ENCODE measurements around the gene PRSS12.
"Not testable (repeated sequence)": the region's sequence is repeated elsewhere in the genome, so short reads cannot be mapped to it uniquely, and the experiment has no call there.

Gene PRSS12

DNA sequence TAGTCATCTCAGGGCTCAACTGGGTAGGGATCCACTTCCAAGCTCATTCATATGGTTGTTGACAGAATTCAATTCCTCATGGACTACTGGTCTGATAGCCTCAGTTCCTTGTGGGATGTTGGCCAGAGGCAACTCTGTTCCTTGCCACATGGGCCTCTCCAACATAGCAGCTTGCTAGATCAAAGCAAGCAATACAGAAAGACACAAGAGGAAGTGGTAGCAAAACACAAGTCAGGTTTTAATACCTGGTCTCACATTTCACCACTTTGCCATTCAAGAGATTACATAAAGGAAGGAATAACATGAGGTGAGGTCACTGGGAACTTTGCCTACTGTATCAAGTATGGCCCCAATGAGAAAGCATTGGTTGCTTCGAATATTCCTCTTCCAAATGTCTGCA is 79.2 kb downstream of the PRSS12 start:
- no peak for DNase-seq

- no peak for DNase-seq
Measured at GRCh38 chr4:118271788-118272187, 81.0 kb downstream of the PRSS12 start.

- no peak for DNase-seq
Measured at GRCh38 chr4:118270492-118270891, 82.3 kb downstream of the PRSS12 start.

- DNase-seq = no peak
Measured at GRCh38 chr4:118268780-118269179, 84.0 kb downstream of the PRSS12 start.

GRCh38 chr4:118266145-118266496 is 86.7 kb downstream of the PRSS12 start:
- not testable (repeated sequence) for DNase-seq

GRCh38 chr4:118265312-118266144 is 87.3 kb downstream of the PRSS12 start:
- DNase-seq = no peak

DNA sequence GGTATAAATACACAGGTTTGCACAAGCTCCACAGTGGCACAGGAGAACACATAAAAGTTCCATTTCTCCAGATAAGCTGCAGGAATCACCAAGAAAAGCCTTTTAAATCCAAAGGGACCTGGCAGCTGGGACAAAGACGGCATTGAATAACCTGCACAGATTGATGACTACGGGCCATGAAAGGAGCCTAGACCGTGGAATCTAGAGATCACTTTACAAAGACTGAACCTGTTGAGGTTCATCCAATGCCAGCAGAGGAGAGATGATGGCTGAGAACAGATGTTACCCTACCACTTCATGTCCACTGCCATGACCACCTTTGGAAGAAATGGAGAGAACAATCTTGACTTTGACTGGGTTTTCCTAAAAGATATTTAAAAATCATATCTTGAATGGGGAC is 88.7 kb downstream of the PRSS12 start:
- DNase-seq = no peak

GRCh38 chr4:118260309-118260708 is 92.5 kb downstream of the PRSS12 start:
- DNase-seq = no peak

GRCh38 chr4:118259111-118259510 is 93.7 kb downstream of the PRSS12 start:
- no peak for DNase-seq

DNA sequence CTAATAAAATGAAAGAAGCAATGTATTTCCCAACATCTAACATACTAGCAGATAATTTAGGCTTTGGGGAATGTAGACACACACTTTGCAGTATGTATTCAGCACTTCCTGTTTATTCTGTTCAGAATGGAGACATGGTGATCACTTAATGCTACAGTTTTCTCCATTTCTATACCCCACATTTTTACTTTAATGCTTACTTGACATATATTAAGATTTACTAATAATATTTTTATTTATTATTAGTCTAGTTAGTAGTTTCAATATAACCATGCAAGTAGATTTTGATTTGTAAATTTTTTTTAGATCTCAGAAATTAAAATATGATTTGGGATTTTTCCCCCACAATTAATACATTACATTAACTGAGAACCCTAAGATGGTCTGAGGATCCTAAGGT is 98.4 kb downstream of the PRSS12 start:
- no peak for DNase-seq

DNA sequence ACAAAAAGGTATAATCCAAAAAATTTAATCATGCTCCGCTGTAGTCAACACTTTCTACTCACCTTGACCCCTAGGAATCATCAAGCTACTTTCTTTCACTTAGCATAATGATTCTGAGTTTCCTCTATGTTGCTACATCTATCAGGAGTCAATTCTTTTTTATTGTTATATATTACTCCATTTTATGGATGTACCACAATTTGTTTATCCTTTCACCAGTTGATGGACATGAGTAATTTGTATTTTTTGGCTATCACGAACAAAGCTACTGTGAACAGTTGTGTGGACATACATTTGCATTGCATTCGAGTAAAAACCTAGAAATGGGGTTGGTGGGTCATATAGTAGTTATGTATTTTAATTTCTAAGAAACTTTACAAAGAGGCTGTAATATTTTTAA is 102.9 kb downstream of the PRSS12 start:
- DNase-seq = no peak

DNA sequence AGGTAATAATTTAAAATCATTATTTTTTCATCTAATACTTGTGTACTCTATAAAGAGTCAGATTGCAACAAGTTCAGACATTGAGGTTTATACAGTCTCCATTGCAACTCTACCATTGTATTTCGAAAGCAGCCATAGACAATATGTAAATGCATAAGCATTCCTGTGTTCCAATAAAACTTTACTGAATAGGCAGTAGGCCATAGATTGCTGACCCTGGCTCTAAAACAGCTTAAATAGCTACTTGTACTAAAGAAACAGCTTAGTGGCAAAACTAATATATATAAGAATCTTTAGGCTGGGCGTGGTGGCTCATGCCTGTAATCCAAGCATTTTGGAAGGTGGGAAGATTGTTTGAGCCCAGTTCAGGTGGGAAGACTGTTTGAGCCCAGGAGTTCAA is 115.3 kb downstream of the PRSS12 start:
- no peak for DNase-seq

DNA sequence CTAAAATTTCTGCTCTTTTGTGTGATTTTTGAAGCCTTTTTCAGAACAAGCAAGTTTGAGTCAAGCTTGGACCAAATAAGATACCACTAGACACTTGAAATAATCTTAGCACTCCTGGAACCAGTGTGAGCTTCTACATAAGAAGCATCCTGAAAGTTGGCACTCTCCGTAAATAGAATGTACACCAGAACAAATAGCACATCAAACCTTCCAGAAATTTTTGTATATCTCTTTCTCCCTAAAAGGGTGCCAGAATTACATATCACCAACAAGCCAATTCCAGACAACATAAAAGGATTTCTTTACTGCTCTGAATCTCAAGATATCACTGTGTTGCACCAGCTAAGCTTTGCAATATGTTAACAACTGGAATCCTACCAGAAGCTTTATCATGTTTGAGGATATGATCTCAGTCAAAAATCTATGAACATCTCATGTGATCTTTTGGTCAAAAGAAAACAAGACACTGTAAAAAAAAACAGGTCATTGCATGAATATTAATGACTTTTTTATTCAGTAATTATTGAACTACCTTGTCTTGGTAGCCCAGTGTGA is 117.2 kb downstream of the PRSS12 start:
- DNase-seq = no peak

Measured in NCI-H510A (cell line).